22Rv1 (cell line): ENCODE results near the gene DIP2C.

Experiments used
- CTCF ChIP-seq: fragments of 450-650 bp; IDR thresholded peaks from 2 replicates; pipeline ENCODE4 v1.5.1; 2017; ENCODE audit warnings: mild to moderate bottlenecking
- ZFX ChIP-seq: fragments of 450-650 bp; IDR thresholded peaks from 2 replicates; pipeline ENCODE4 v1.6.1; 2017; ENCODE audit warnings: antibody characterized with exemption, borderline replicate concordance

DNA sequence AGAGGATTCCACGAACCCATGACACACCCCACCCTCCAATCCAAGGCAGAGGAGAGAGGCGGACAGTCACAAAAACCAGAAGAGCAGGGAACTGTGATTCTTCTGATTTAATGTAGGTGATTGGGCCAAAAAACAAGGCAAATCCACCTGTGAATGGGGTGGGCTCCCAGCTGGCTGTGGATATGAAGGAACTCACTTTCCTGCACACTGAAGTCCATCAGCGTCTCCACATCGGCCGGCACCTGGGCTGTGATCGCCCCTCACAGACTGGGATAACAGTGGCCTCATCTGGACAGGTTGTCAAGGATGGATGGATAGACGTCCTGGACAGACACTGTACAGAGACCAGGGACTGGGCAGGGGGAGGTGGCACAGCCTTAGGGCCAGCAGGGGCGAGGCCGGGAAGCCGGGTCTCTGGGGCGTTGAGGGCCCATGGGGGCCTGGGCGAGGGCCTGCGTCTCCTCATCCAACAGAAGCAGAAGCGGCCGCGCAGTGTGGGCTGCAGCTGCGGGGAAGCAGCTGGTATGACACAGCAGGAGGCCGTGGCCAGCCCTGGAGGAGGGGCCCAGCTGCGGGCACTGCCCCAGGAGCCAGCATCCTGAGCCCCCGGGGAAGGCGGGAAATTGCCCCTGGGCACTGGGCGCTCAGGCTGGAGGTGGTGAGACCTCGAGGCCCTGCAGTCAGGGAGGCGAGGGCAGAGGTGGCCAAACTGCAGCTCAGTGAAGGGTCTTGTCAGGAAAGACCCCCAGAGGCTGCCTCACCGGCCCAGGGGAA is 54.2 kb downstream of the DIP2C start:
- TF ChIP-seq CTCF (no peak), ZFX (no peak)
